Transverse colon (tissue), 4 donors: ENCODE results near the gene IZUMO4.

ENCODE experiments used
- CTCF ChIP-seq, 5 experiments: fragments of 200-600 bp in 3 of 5; fragments of 450-650 bp in 2 of 5; sonication (generic) in 3 of 5; IDR thresholded peaks; 1 replicate in 2 of 5; 2 replicates in 3 of 5; pipeline ENCODE4 v1.5.1; 2016 to 2017; ENCODE audit warnings: antibody characterized with exemption in 5 of 5, inconsistent platforms in 3 of 5, mild to moderate bottlenecking in 2 of 5, moderate library complexity in 1 of 5
- POLR2A ChIP-seq: fragments of 450-650 bp; IDR thresholded peaks from one replicate; pipeline ENCODE4 v1.6.1; 2016; ENCODE audit warnings: antibody characterized with exemption, mild to moderate bottlenecking, moderate library complexity
- POLR2AphosphoS5 ChIP-seq, 3 donors: sonication (generic); formaldehyde crosslinking; IDR thresholded peaks; one replicate each; pipeline ENCODE4 v1.6.1; 2016; ENCODE audit warnings: antibody characterized with exemption in 3 of 3

GRCh38 chr19:2080336-2080988 is 16.3 kb upstream of the IZUMO4 start:
- TF ChIP-seq CTCF (IDR thresholded peaks at IDR 0.05) (no peak), POLR2AphosphoS5 (IDR thresholded peaks at IDR 0.05) (no peak), POLR2A (no peak)
